Inflammatory macrophage treated with lipopolysaccharide for 4 hours (primary cell): ENCODE measurements around the gene AQP2.

Source experiments
- DNase-seq: peaks from one replicate; pipeline ENCODE4 v3.0.0-alpha.2; 2020

The AQP2 gene

GRCh38 chr12:50004696-50005095, 54.2 kb downstream of the AQP2 start:
- no peak for DNase-seq

GRCh38 chr12:50005175-50005574, 54.6 kb downstream of the AQP2 start:
- no peak for DNase-seq

- no peak for DNase-seq
Observed at GRCh38 chr12:50006280-50006679, 55.7 kb downstream of the AQP2 start.

GRCh38 chr12:50006754-50007442, 56.4 kb downstream of the AQP2 start:
- DNase-seq, result no peak
